K562 (cell line): ENCODE data around the gene RHOC. TPM values are rescaled to one million over a fixed set of nuclear protein-coding genes. Genes with fewer than 3 reads are reported as not detected.
A peak's percentile ranks its signal among the peaks of the same experiment; 100 is the strongest.

Experiments used
- ARID1B ChIP-seq: fragments of 450-650 bp; IDR thresholded peaks from 2 replicates; pipeline ENCODE4 v1.6.1; 2016; ENCODE audit warnings: antibody characterized with exemption, mild to moderate bottlenecking, inconsistent platforms
- GTF2E2 ChIP-seq: fragments of 200-800 bp; sonication (Bioruptor generic); IDR thresholded peaks from 2 replicates; pipeline ENCODE4 v1.6.1; 2016; ENCODE audit warnings: missing genetic modification characterization, missing compliant biosample characterization
- NR4A1 ChIP-seq, 2 experiments: fragments of 250-450 bp in 1 of 2; fragments of 450-650 bp in 1 of 2; sonication (Bioruptor Pico) in 1 of 2; IDR thresholded peaks; 2 replicates each; pipeline versions ENCODE4 v1.4.0 to v1.6.1; 2016 to 2020; ENCODE audit warnings: mild to moderate bottlenecking in 2 of 2, missing compliant biosample characterization in 1 of 2, missing genetic modification characterization in 1 of 2, moderate library complexity in 1 of 2
- RCOR1 ChIP-seq, 2 experiments: IDR thresholded peaks; 2 replicates each; pipeline ENCODE4 v1.6.1; 2012; ENCODE audit warnings: low read depth in 2 of 2, low read length in 2 of 2, borderline replicate concordance in 1 of 2, improper control_type of control experiment in 1 of 2
- RFX7 ChIP-seq: fragments of 250-450 bp; sonication (Bioruptor Pico); IDR thresholded peaks from 2 replicates; pipeline ENCODE4 v1.5.1; 2021; ENCODE audit warnings: mild to moderate bottlenecking
- SMARCA4 ChIP-seq: fragments of 450-650 bp; IDR thresholded peaks from 2 replicates; pipeline ENCODE4 v1.6.1; 2016
- TGIF2 ChIP-seq: sonication (generic); formaldehyde crosslinking; IDR thresholded peaks from 2 replicates; pipeline ENCODE4 v1.8.1; 2022; ENCODE audit warnings: mild to moderate bottlenecking, missing genetic modification reagents, moderate library complexity
- ZNF143 ChIP-seq: sonication (generic); formaldehyde crosslinking; IDR thresholded peaks from 2 replicates; pipeline ENCODE4 v1.9.0; 2022; ENCODE audit warnings: mild to moderate bottlenecking, missing genetic modification reagents
- polyA plus RNA-seq, 8 experiments: library from polyadenylated mRNA; depleted of rRNA in 4 of 8; stranded (reverse) in 5 of 8; unstranded in 3 of 8; fragments of >200 nt; fragmentation: Nextera tagmentation in 2 of 8; fragmentation: Illumina TruSeq in 1 of 8; extraction: Ambion mirVana in 2 of 8; extraction: Trizol in 1 of 8; gene quantifications; 2 replicates each; pipeline versions ENCODE4 v1.2.1 to v1.2.3, GENCODE V29; 2011 to 2014; ENCODE audit warnings: inconsistent platforms in 1 of 8, missing spikeins in 1 of 8
- total RNA-seq, 7 experiments: library from RNA; depleted of rRNA in 6 of 7; stranded (reverse); fragments of >200 nt in 6 of 7; fragmentation: Illumina TruSeq in 2 of 7; extraction: Trizol in 2 of 7; gene quantifications; 2 replicates each; pipeline versions ENCODE4 v1.2.1 to v1.2.3, GENCODE V29; 2011 to 2021; ENCODE audit warnings: low replicate concordance in 1 of 7
- TF ChIP-seq, protein P1 (sequence below), 2 experiments: fragments of 450-650 bp in 1 of 2; sonication (generic) in 1 of 2; formaldehyde crosslinking in 1 of 2; IDR thresholded peaks; 2 replicates each; pipeline versions ENCODE4 v1.7.1 to v1.9.0; 2016 to 2022; ENCODE audit warnings: inconsistent platforms in 1 of 2, mild to moderate bottlenecking in 1 of 2, missing genetic modification reagents in 1 of 2
- TF ChIP-seq, protein P2 (sequence below): fragments of 250-450 bp; sonication (Bioruptor Pico); IDR thresholded peaks from 2 replicates; pipeline ENCODE4 v1.6.1; 2021; ENCODE audit warnings: mild to moderate bottlenecking
- TF ChIP-seq, protein P3 (sequence below), 2 experiments: IDR thresholded peaks in 1 of 2; conservative IDR thresholded peaks in 1 of 2; 2 replicates each; pipeline ENCODE4 v1.6.1; 2016; ENCODE audit warnings: low read depth in 2 of 2, mild to moderate bottlenecking in 1 of 2, missing compliant biosample characterization in 1 of 2, missing genetic modification characterization in 1 of 2, moderate library complexity in 1 of 2

RHOC gene
- total and polyA plus RNA-seq, 9 of the 15 experiments (the other 6 are each of a cell fraction or from before 2014, with no cell fraction given): 35.2 to 364 (median 204) TPM

DNA sequence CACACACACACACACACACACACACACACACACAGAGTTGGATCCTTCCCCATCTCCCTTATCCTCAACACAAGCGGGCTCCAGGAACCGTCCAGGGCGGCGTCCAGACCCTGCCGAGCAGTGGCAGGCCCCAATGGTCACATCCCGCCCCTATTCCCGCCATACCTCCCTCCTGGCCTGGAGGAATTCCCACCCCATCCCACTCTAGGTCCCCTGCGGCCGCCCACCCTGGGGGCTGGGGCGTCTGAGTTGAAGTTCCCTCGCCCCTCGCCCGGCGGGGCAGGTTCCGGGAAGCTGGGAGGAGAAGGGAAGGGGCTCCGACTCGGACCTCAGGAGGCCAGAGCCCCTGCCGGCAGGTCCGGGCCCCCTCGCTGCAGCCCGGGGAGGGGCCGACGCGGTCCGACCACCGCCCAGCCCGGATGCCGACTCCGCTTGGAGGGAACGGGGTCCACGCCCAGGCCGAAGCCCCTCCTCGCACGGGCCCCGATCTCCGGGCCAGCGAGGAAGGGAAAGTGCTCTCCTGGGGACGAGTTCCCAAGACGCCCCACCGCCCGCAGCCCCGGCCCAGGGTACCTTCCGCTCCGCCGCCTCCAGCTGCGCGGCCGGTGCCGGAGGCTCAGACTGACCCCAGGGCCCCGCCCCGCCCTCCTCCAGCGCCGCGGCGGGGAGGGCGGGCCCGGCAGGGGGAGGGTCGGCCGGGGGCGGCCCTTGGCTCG lies at the start of gene RHOC (continued):
- TF ChIP-seq, protein P1, sequence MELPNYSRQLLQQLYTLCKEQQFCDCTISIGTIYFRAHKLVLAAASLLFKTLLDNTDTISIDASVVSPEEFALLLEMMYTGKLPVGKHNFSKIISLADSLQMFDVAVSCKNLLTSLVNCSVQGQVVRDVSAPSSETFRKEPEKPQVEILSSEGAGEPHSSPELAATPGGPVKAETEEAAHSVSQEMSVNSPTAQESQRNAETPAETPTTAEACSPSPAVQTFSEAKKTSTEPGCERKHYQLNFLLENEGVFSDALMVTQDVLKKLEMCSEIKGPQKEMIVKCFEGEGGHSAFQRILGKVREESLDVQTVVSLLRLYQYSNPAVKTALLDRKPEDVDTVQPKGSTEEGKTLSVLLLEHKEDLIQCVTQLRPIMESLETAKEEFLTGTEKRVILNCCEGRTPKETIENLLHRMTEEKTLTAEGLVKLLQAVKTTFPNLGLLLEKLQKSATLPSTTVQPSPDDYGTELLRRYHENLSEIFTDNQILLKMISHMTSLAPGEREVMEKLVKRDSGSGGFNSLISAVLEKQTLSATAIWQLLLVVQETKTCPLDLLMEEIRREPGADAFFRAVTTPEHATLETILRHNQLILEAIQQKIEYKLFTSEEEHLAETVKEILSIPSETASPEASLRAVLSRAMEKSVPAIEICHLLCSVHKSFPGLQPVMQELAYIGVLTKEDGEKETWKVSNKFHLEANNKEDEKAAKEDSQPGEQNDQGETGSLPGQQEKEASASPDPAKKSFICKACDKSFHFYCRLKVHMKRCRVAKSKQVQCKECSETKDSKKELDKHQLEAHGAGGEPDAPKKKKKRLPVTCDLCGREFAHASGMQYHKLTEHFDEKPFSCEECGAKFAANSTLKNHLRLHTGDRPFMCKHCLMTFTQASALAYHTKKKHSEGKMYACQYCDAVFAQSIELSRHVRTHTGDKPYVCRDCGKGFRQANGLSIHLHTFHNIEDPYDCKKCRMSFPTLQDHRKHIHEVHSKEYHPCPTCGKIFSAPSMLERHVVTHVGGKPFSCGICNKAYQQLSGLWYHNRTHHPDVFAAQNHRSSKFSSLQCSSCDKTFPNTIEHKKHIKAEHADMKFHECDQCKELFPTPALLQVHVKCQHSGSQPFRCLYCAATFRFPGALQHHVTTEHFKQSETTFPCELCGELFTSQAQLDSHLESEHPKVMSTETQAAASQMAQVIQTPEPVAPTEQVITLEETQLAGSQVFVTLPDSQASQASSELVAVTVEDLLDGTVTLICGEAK (IDR thresholded peaks at IDR 0.05): peak; percentile 33; the same call in 1 of the 2 replicates
- TF ChIP-seq, protein P1 (CRISPR knock-in tag; IDR thresholded peaks at IDR 0.05): no peak
- TF ChIP-seq RFX7 (CRISPR knock-in tag): no peak
- TF ChIP-seq ZNF143 (CRISPR knock-in tag): no peak
- no peak for TF ChIP-seq SMARCA4
- no peak; the same call in 1 of the 2 replicates for TF ChIP-seq ARID1B
- no peak for TF ChIP-seq TGIF2 (CRISPR knock-in tag)
- TF ChIP-seq, protein P2, sequence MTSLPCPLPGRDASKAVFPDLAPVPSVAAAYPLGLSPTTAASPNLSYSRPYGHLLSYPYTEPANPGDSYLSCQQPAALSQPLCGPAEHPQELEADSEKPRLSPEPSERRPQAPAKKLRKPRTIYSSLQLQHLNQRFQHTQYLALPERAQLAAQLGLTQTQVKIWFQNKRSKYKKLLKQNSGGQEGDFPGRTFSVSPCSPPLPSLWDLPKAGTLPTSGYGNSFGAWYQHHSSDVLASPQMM (CRISPR knock-in tag): no peak
- TF ChIP-seq NR4A1 (CRISPR knock-in tag; IDR thresholded peaks at IDR 0.05): 0 out of 2 replicates have a peak, but pooled peaks have one; percentile 24
- no peak for TF ChIP-seq NR4A1 (tag; IDR thresholded peaks at IDR 0.05)
- TF ChIP-seq GTF2E2: no peak
- no peak for TF ChIP-seq RCOR1 (IDR thresholded peaks at IDR 0.05; ENCODE audit: borderline replicate concordance in 1 of 2, low read depth in 2 of 2, low read length in 2 of 2)
- TF ChIP-seq, protein P3, sequence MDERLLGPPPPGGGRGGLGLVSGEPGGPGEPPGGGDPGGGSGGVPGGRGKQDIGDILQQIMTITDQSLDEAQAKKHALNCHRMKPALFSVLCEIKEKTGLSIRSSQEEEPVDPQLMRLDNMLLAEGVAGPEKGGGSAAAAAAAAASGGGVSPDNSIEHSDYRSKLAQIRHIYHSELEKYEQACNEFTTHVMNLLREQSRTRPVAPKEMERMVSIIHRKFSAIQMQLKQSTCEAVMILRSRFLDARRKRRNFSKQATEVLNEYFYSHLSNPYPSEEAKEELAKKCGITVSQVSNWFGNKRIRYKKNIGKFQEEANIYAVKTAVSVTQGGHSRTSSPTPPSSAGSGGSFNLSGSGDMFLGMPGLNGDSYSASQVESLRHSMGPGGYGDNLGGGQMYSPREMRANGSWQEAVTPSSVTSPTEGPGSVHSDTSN (CRISPR knock-in tag; IDR thresholded peaks at IDR 0.05; ENCODE audit: low read depth): no peak
- TF ChIP-seq, protein P3 (tag; conservative IDR thresholded peaks at IDR 0.05; ENCODE audit: low read depth): no peak
